Measurements from ENCODE around the gene EPG5. TPM values are rescaled to one million over a fixed set of nuclear protein-coding genes. Genes with fewer than 3 reads are reported as not detected.

The EPG5 gene
- total RNA-seq, 1 donor from 2014 or later: 38.5 TPM

GRCh38 chr18:45837283-45838070 lies 129.7 kb downstream of the EPG5 start:
- TF ChIP-seq CTCF (IDR thresholded peaks at IDR 0.05): peak; percentile 43
- H3K36me3 ChIP-seq: no peaks in the 10 kb centered on the region
- intact Hi-C loops (cut with DNase I): loop anchor here (10.0 kb wide), 1 partner anchor 113 kb away; the partner anchor contains the start of gene SLC14A1
- H3K27me3 ChIP-seq: peaks cover 30% of the 10 kb centered on the region
- ATAC-seq (peak; percentile 80), DNase-seq (peak; percentile 83)
- H3K27ac ChIP-seq: no peak overlapping the region
- peaks cover 20% of the 10 kb centered on the region for H3K4me1 ChIP-seq
- no peaks in the 10 kb centered on the region for H3K9me3 ChIP-seq
- H3K4me3 ChIP-seq: peak overlapping the region; percentile 35

GRCh38 chr18:45836242-45837205 lies 130.6 kb downstream of the EPG5 start:
- Histone ChIP-seq H3K4me3 (no peak overlapping the region), H3K9me3 (no peaks in the 10 kb centered on the region), H3K4me1 (peaks cover 20% of the 10 kb centered on the region), H3K36me3 (no peaks in the 10 kb centered on the region), H3K27ac (no peak overlapping the region), H3K27me3 (peaks cover 30% of the 10 kb centered on the region)
- ATAC-seq (no peak), DNase-seq (no peak)
- intact Hi-C loops (cut with DNase I): loop anchor here (10.0 kb wide), 1 partner anchor 112 kb away; the partner anchor contains the start of gene SLC14A1
- TF ChIP-seq CTCF (IDR thresholded peaks at IDR 0.05): no peak

GRCh38 chr18:45835057-45835636 lies 132.0 kb downstream of the EPG5 start:
- no peak for DNase-seq
- peaks cover 20% of the 10 kb centered on the region for H3K4me1 ChIP-seq
- no peaks in the 10 kb centered on the region for H3K36me3 ChIP-seq
- TF ChIP-seq CTCF (IDR thresholded peaks at IDR 0.05): no peak
- no peak for ATAC-seq
- no peaks in the 10 kb centered on the region for H3K9me3 ChIP-seq
- intact Hi-C loops (cut with DNase I): loop anchor here (10.0 kb wide), 1 partner anchor 110 kb away; the partner anchor contains the start of gene SLC14A1
- no peak overlapping the region for H3K4me3 ChIP-seq
- no peak overlapping the region for H3K27ac ChIP-seq
- H3K27me3 ChIP-seq: peaks cover 30% of the 10 kb centered on the region

- DNase-seq: no peak
- H3K4me1 ChIP-seq: peaks cover 22% of the 10 kb centered on the region
- ATAC-seq: no peak
These were observed 132.8 kb downstream of the EPG5 start for GRCh38 chr18:45834306-45834705.

More at GRCh38 chr18:45834306-45834705, 132.8 kb downstream of the EPG5 start:
- H3K27ac ChIP-seq: no peak overlapping the region
- H3K9me3 ChIP-seq: no peaks in the 10 kb centered on the region
- H3K4me3 ChIP-seq: no peak overlapping the region
- H3K36me3 ChIP-seq: no peaks in the 10 kb centered on the region
- intact Hi-C loops (cut with DNase I): loop anchor here (10.0 kb wide), 1 partner anchor 110 kb away; the partner anchor contains the start of gene SLC14A1
- TF ChIP-seq CTCF (IDR thresholded peaks at IDR 0.05): no peak
- peaks cover 29% of the 10 kb centered on the region for H3K27me3 ChIP-seq
